SK-N-SH treated with all-trans-retinoic acid at 6 μM for 48 hours (cell line): ENCODE measurements around the gene ADAMTS9.

Experiments
- ARNTL ChIP-seq: fragments of 450-650 bp; formaldehyde crosslinking; IDR thresholded peaks from 2 replicates; pipeline ENCODE4 v1.5.0; 2020; ENCODE audit warnings: low read depth, mild to moderate bottlenecking, moderate library complexity, borderline replicate concordance
- TOX ChIP-seq: fragments of 250-450 bp; sonication (Bioruptor Pico); IDR thresholded peaks from 2 replicates; pipeline ENCODE4 v1.8.0; 2021; ENCODE audit warnings: mild to moderate bottlenecking, moderate library complexity, borderline replicate concordance

GRCh38 chr3:64475037-64475436 is 212.8 kb downstream of the ADAMTS9 start:
- TF ChIP-seq ARNTL (CRISPR knock-in tag) (no peak), TOX (CRISPR knock-in tag) (no peak)
